ENCODE measurements around the gene KRTAP16-1.

DNA sequence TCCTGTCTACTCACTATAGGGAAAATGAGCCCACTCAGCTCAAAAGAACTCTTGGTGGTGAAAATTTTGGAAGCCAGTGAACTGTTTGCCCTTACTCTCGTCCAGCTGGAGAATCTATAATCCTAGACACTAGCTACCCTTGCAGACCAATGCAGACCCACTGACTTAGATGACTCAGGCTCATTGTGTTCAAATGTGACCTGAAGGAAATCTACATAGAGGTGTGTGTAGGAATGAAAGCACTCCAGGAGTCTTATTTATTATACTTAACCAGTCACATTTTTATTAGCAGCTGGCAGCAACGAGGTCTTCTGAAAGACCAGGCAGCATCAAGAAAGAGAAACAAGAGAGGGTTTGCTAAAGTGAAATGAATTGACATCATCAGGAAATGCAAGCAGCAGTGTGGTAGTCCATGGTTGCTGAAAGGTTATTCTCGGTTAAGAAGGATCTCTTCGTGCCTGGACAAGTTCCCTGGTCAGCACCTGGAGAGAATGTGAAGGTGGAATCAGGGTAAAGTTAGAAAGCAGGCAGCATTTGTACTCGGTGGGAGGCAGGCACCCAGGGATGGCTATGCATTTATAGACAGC is 7.8 kb downstream of the KRTAP16-1 start:
- TF ChIP-seq, protein P1, sequence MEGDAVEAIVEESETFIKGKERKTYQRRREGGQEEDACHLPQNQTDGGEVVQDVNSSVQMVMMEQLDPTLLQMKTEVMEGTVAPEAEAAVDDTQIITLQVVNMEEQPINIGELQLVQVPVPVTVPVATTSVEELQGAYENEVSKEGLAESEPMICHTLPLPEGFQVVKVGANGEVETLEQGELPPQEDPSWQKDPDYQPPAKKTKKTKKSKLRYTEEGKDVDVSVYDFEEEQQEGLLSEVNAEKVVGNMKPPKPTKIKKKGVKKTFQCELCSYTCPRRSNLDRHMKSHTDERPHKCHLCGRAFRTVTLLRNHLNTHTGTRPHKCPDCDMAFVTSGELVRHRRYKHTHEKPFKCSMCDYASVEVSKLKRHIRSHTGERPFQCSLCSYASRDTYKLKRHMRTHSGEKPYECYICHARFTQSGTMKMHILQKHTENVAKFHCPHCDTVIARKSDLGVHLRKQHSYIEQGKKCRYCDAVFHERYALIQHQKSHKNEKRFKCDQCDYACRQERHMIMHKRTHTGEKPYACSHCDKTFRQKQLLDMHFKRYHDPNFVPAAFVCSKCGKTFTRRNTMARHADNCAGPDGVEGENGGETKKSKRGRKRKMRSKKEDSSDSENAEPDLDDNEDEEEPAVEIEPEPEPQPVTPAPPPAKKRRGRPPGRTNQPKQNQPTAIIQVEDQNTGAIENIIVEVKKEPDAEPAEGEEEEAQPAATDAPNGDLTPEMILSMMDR (IDR thresholded peaks at IDR 0.05; ENCODE audit: insufficient read depth, low read length): no peak
- TF ChIP-seq, protein P2, sequence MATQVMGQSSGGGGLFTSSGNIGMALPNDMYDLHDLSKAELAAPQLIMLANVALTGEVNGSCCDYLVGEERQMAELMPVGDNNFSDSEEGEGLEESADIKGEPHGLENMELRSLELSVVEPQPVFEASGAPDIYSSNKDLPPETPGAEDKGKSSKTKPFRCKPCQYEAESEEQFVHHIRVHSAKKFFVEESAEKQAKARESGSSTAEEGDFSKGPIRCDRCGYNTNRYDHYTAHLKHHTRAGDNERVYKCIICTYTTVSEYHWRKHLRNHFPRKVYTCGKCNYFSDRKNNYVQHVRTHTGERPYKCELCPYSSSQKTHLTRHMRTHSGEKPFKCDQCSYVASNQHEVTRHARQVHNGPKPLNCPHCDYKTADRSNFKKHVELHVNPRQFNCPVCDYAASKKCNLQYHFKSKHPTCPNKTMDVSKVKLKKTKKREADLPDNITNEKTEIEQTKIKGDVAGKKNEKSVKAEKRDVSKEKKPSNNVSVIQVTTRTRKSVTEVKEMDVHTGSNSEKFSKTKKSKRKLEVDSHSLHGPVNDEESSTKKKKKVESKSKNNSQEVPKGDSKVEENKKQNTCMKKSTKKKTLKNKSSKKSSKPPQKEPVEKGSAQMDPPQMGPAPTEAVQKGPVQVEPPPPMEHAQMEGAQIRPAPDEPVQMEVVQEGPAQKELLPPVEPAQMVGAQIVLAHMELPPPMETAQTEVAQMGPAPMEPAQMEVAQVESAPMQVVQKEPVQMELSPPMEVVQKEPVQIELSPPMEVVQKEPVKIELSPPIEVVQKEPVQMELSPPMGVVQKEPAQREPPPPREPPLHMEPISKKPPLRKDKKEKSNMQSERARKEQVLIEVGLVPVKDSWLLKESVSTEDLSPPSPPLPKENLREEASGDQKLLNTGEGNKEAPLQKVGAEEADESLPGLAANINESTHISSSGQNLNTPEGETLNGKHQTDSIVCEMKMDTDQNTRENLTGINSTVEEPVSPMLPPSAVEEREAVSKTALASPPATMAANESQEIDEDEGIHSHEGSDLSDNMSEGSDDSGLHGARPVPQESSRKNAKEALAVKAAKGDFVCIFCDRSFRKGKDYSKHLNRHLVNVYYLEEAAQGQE (IDR thresholded peaks at IDR 0.05; ENCODE audit: insufficient replicate concordance, low read depth): no peak

All from HL-60 (cell line).